ENCODE data around the gene EDC4. TPM values are rescaled to one million over a fixed set of nuclear protein-coding genes. Genes with fewer than 3 reads are reported as not detected.

EDC4 gene
- total RNA-seq, 1 donor from 2014 or later = 83.4 TPM

- Mint-ChIP-seq H3K9me3 (no peaks in the 10 kb centered on the region), H3K36me3 (no peaks in the 10 kb centered on the region)
These were observed 21.0 kb downstream of the EDC4 start for GRCh38 chr16:67893743-67894399.

GRCh38 chr16:67897231-67897630 lies 24.4 kb downstream of the EDC4 start:
- Mint-ChIP-seq H3K4me3 (no peak overlapping the region), H3K9me3 (no peaks in the 10 kb centered on the region), H3K36me3 (peaks cover 3% of the 10 kb centered on the region), H3K27ac (no peak overlapping the region), H3K4me1 (peaks cover 17% of the 10 kb centered on the region), H3K27me3 (ENCODE audit: low read depth) (no peaks in the 10 kb centered on the region)
- DNase-seq (ENCODE audit: low spot score in 2 of 2, unreplicated experiment in 2 of 2) = no peak
- no peak for TF ChIP-seq CTCF (IDR thresholded peaks at IDR 0.05; ENCODE audit: unreplicated experiment)

More at GRCh38 chr16:67893743-67894399, 21.0 kb downstream of the EDC4 start:
- Mint-ChIP-seq H3K27ac (peak overlapping the region; percentile 99), H3K27me3 (ENCODE audit: low read depth) (no peaks in the 10 kb centered on the region), H3K4me3 (peak overlapping the region; percentile 98), H3K4me1 (peaks cover 17% of the 10 kb centered on the region)
- no peak for DNase-seq (ENCODE audit: low spot score in 2 of 2, unreplicated experiment in 2 of 2)
- TF ChIP-seq CTCF (IDR thresholded peaks at IDR 0.05; ENCODE audit: unreplicated experiment) = no peak

DNA sequence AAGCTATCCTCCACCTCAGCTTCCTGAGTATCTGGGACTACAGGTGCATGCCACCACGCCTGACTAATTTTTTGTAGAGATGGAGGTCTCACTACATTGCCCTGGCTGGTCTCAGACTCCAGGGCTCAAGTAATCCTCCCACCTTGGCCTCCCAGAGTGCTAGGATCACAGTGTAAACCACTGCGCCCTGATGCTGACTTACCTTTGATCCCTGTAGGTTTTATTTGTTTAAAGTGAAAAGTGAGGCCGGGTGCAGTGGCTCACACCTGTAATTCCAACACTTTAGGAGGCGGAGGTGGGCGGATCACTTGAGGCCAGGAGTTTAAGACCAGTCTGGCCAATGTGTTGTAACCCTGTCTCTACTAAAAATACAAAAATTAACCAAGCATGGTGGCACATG lies 28.9 kb downstream of the EDC4 start:
- no peak for TF ChIP-seq CTCF (IDR thresholded peaks at IDR 0.05; ENCODE audit: unreplicated experiment)
- no peaks in the 10 kb centered on the region for H3K4me1 Mint-ChIP-seq
- H3K36me3 Mint-ChIP-seq = peaks cover 10% of the 10 kb centered on the region
- H3K27me3 Mint-ChIP-seq (ENCODE audit: low read depth) = no peaks in the 10 kb centered on the region
- H3K4me3 Mint-ChIP-seq = no peak overlapping the region
- no peaks in the 10 kb centered on the region for H3K9me3 Mint-ChIP-seq
- no peak overlapping the region for H3K27ac Mint-ChIP-seq
- no peak for DNase-seq (ENCODE audit: low spot score in 2 of 2, unreplicated experiment in 2 of 2)

- no peak for DNase-seq (ENCODE audit: low spot score in 2 of 2, unreplicated experiment in 2 of 2)
- H3K4me1 Mint-ChIP-seq = no peaks in the 10 kb centered on the region
- TF ChIP-seq CTCF (IDR thresholded peaks at IDR 0.05; ENCODE audit: unreplicated experiment) = no peak
- H3K36me3 Mint-ChIP-seq = peaks cover 10% of the 10 kb centered on the region
- H3K27me3 Mint-ChIP-seq (ENCODE audit: low read depth) = no peaks in the 10 kb centered on the region
- H3K27ac Mint-ChIP-seq = no peak overlapping the region
- no peaks in the 10 kb centered on the region for H3K9me3 Mint-ChIP-seq
- no peak overlapping the region for H3K4me3 Mint-ChIP-seq
These were observed 30.0 kb downstream of the EDC4 start for GRCh38 chr16:67902831-67903230.

GRCh38 chr16:67907397-67908180 lies 34.7 kb downstream of the EDC4 start:
- Mint-ChIP-seq H3K4me3 (no peak overlapping the region), H3K4me1 (no peaks in the 10 kb centered on the region), H3K36me3 (peaks cover 16% of the 10 kb centered on the region), H3K27me3 (ENCODE audit: low read depth) (no peaks in the 10 kb centered on the region), H3K27ac (no peak overlapping the region), H3K9me3 (no peaks in the 10 kb centered on the region)
- TF ChIP-seq CTCF (IDR thresholded peaks at IDR 0.05; ENCODE audit: unreplicated experiment) = no peak
- DNase-seq (ENCODE audit: low spot score in 2 of 2, unreplicated experiment in 2 of 2) = no peak

Measured in mesothelial cell of epicardium (in vitro differentiated cells).